ENCODE measurements around the gene PGAP3. TPM values are rescaled to one million over a fixed set of nuclear protein-coding genes. Genes with fewer than 3 reads are reported as not detected.

Gene PGAP3
- total RNA-seq, 1 experiment from 2014 or later: 29.0 TPM

DNA sequence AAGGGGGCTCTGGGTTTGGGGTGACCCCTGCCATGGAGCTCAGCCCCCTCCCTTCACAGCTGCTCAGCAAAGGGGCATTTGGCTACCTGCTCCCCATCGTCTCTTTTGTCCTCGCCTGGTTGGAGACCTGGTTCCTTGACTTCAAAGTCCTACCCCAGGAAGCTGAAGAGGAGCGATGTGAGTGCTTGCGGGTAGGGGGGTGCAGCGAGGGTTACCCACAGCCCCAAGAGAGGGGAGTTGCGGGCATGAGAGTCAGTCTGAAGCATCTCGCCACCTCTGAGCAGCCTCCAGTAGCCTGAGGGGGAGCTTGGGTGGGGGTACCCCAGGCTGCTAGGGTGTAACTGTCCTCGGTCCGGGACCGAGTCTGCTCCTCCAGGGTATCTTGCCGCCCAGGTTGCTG, 29.5 kb downstream of the PGAP3 start:
- Histone ChIP-seq H3K79me2 (ENCODE audit: insufficient read depth, low read length) (no peaks in the 10 kb centered on the region), H2BK15ac (ENCODE audit: low read depth, low read length) (no peak overlapping the region), H3K23me2 (ENCODE audit: insufficient read length, low read depth, low read length, poor library complexity, severe bottlenecking) (no peaks in the 10 kb centered on the region), H2BK5ac (ENCODE audit: insufficient read length, low read length) (no peak overlapping the region), H3K18ac (ENCODE audit: insufficient read length, low read depth, low read length) (no peak overlapping the region), H3K4me2 (ENCODE audit: insufficient read depth, insufficient read length, low read length) (no peak overlapping the region), H2BK120ac (ENCODE audit: low read depth, low read length, poor library complexity, severe bottlenecking) (no peak overlapping the region), H3K4ac (ENCODE audit: low read depth, low read length) (no peak overlapping the region), H3K4me1 (ENCODE audit: insufficient read depth, low read length) (no peaks in the 10 kb centered on the region; the same call in 1 of the 2 replicates), H3K23ac (ENCODE audit: insufficient read length, low read depth, low read length) (no peak overlapping the region), H3K14ac (ENCODE audit: insufficient read depth, low read length) (no peak overlapping the region), H2BK20ac (ENCODE audit: low read depth, low read length, poor library complexity, severe bottlenecking) (no peak overlapping the region), H3K9me3 (ENCODE audit: control insufficient read depth, low read depth, low read length) (no peaks in the 10 kb centered on the region), H3K79me1 (ENCODE audit: insufficient read depth, low read depth, low read length, poor library complexity, severe bottlenecking) (no peaks in the 10 kb centered on the region), H3K9ac (ENCODE audit: extremely low read depth, insufficient read length, low read length) (no peak overlapping the region), H3K27ac (ENCODE audit: insufficient read length, low read depth, low read length) (no peak overlapping the region), H3K27me3 (ENCODE audit: insufficient read depth, low read length) (no peaks in the 10 kb centered on the region), H3T11ph (ENCODE audit: low read length) (no peak overlapping the region), H4K5ac (ENCODE audit: insufficient read length, low read depth, low read length) (no peak overlapping the region), H4K91ac (ENCODE audit: insufficient read length, low read depth, low read length) (no peak overlapping the region), H4K8ac (replicated peaks; ENCODE audit: insufficient read length, low read depth, low read length) (no peak overlapping the region), H4K20me1 (ENCODE audit: control insufficient read depth, insufficient read depth, insufficient read length) (no peaks in the 10 kb centered on the region), H2AK5ac (ENCODE audit: insufficient read length, low read length) (no peak overlapping the region), H2AFZ (ENCODE audit: low read length) (no peak overlapping the region), H3K56ac (ENCODE audit: insufficient read length, low read depth, low read length) (no peak overlapping the region), H2BK12ac (ENCODE audit: insufficient read length, low read depth, low read length) (no peak overlapping the region)
- DNase-seq: no peak
- WGBS (ENCODE audit: extremely low coverage, insufficient read length, low lambda C conversion rate): no CpG with 5 or more reads among the region's 11 CpGs
- Mint-ChIP-seq H3K4me1 (peaks cover 6 to 44% of the 10 kb centered on the region in 2 experiments), H3K4me3 (no peak overlapping the region), H3K36me3 (ENCODE audit: insufficient read depth in 1 of 3, low read depth in 3 of 3) (peaks cover 6 to 40% (median 11%) of the 10 kb centered on the region in 3 experiments; a peak in 6 of 7 replicates), H3K27ac (no peak overlapping the region; a peak in 1 of 7 replicates), H3K27me3 (ENCODE audit: low read depth) (no peaks in the 10 kb centered on the region), H3K9me3 (no peaks in the 10 kb centered on the region)
- TF ChIP-seq, protein P1, sequence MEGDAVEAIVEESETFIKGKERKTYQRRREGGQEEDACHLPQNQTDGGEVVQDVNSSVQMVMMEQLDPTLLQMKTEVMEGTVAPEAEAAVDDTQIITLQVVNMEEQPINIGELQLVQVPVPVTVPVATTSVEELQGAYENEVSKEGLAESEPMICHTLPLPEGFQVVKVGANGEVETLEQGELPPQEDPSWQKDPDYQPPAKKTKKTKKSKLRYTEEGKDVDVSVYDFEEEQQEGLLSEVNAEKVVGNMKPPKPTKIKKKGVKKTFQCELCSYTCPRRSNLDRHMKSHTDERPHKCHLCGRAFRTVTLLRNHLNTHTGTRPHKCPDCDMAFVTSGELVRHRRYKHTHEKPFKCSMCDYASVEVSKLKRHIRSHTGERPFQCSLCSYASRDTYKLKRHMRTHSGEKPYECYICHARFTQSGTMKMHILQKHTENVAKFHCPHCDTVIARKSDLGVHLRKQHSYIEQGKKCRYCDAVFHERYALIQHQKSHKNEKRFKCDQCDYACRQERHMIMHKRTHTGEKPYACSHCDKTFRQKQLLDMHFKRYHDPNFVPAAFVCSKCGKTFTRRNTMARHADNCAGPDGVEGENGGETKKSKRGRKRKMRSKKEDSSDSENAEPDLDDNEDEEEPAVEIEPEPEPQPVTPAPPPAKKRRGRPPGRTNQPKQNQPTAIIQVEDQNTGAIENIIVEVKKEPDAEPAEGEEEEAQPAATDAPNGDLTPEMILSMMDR (conservative IDR thresholded peaks at IDR 0.05): no peak
